HG02610 (cell line): ENCODE measurements around the gene APP.

Source experiments
- ATAC-seq: cut with Tn5 transposase; IDR thresholded peaks from one replicate; pipeline ENCODE4 v1.9.1; 2021; ENCODE audit warnings: mild to moderate bottlenecking, moderate library complexity; ENCODE audit not compliant: unreplicated experiment

Gene APP

GRCh38 chr21:25911730-25912401, 258.7 kb downstream of the APP start:
- no peak for ATAC-seq

- no peak for ATAC-seq
These were observed 259.8 kb downstream of the APP start for GRCh38 chr21:25910809-25911208.

GRCh38 chr21:25909341-25909740, 261.2 kb downstream of the APP start:
- ATAC-seq: no peak

- no peak for ATAC-seq
These were observed 262.1 kb downstream of the APP start for GRCh38 chr21:25908495-25908894.

GRCh38 chr21:25907573-25908275, 262.8 kb downstream of the APP start:
- no peak for ATAC-seq

- ATAC-seq: no peak
These were observed 264.0 kb downstream of the APP start for GRCh38 chr21:25906587-25906986.

GRCh38 chr21:25905126-25905525, 265.4 kb downstream of the APP start:
- no peak for ATAC-seq

GRCh38 chr21:25904044-25904695, 266.4 kb downstream of the APP start:
- no peak for ATAC-seq

- ATAC-seq: peak; percentile 83
These were observed 267.0 kb downstream of the APP start for GRCh38 chr21:25903607-25904006.

GRCh38 chr21:25901330-25901979, 269.1 kb downstream of the APP start:
- ATAC-seq: no peak

GRCh38 chr21:25898671-25899070, 271.9 kb downstream of the APP start:
- ATAC-seq: no peak

GRCh38 chr21:25897383-25897782, 273.2 kb downstream of the APP start:
- no peak for ATAC-seq

GRCh38 chr21:25896501-25897056, 274.0 kb downstream of the APP start:
- ATAC-seq: no peak

GRCh38 chr21:25895565-25896205, 274.9 kb downstream of the APP start:
- peak; percentile 77 for ATAC-seq

GRCh38 chr21:25893191-25893590, 277.4 kb downstream of the APP start:
- ATAC-seq: no peak

GRCh38 chr21:25891596-25891995, 279.0 kb downstream of the APP start:
- no peak for ATAC-seq

- no peak for ATAC-seq
These were observed 280.6 kb downstream of the APP start for GRCh38 chr21:25890001-25890400.

- ATAC-seq: no peak
These were observed 281.9 kb downstream of the APP start for GRCh38 chr21:25888711-25889110.

GRCh38 chr21:25887646-25888306, 282.8 kb downstream of the APP start:
- no peak for ATAC-seq

- ATAC-seq: no peak
These were observed 283.4 kb downstream of the APP start for GRCh38 chr21:25887166-25887565.
